Activated T-cell treated with anti-CD3 and anti-CD28 coated beads, Interleukin-2, amount 50 U/mL, for 4 hours (primary cell): ENCODE data around the gene CD99L2. TPM values are rescaled to one million over a fixed set of nuclear protein-coding genes. Genes with fewer than 3 reads are reported as not detected.

Experiments used
- ATAC-seq, 2 donors: fragments of 200-7000 bp; cut with Tn5 transposase; one replicate each; pipeline ENCODE4 v1.10.0; 2021
- DNase-seq: peaks from one replicate; pipeline ENCODE4 v3.0.0-alpha.2; 2020
- H3K27me3 Mint-ChIP-seq: one replicate; pipeline ENCODE4 v1.8.0; 2021; ENCODE audit warnings: low read depth, mixed read lengths
- H3K36me3 Mint-ChIP-seq: one replicate; pipeline ENCODE4 v1.8.0; 2022; ENCODE audit warnings: mixed read lengths; ENCODE audit not compliant: insufficient read depth
- H3K4me1 Mint-ChIP-seq: one replicate; pipeline ENCODE4 v1.8.0; 2021; ENCODE audit warnings: low read depth, mixed read lengths
- H3K4me3 Mint-ChIP-seq: one replicate; pipeline ENCODE4 v1.8.0; 2021; ENCODE audit warnings: mild to moderate bottlenecking, moderate library complexity, mixed read lengths
- H3K9me3 Mint-ChIP-seq: one replicate; pipeline ENCODE4 v1.8.0; 2021; ENCODE audit warnings: mixed read lengths
- total RNA-seq, 3 donors: library from RNA; stranded (reverse); gene quantifications; one replicate each; pipeline ENCODE4 v1.2.1, GENCODE V29; 2021

CD99L2 gene
- total RNA-seq, 3 donors from 2014 or later: 7.9 to 8.2 (median 8.2) TPM

- no peak for DNase-seq
- peaks cover 7% of the 10 kb centered on the region for H3K36me3 Mint-ChIP-seq
- ATAC-seq: no peak
- no peak overlapping the region for H3K4me3 Mint-ChIP-seq
- no peaks in the 10 kb centered on the region for H3K27me3 Mint-ChIP-seq
- no peaks in the 10 kb centered on the region for H3K4me1 Mint-ChIP-seq
- H3K9me3 Mint-ChIP-seq: no peaks in the 10 kb centered on the region
Measured at GRCh38 chrX:150763810-150764209, 134.7 kb downstream of the CD99L2 start.

- no peak for ATAC-seq
- peaks cover 9% of the 10 kb centered on the region for H3K36me3 Mint-ChIP-seq
- no peak for DNase-seq
- no peaks in the 10 kb centered on the region for H3K4me1 Mint-ChIP-seq
- no peaks in the 10 kb centered on the region for H3K9me3 Mint-ChIP-seq
- H3K27me3 Mint-ChIP-seq: no peaks in the 10 kb centered on the region
- H3K4me3 Mint-ChIP-seq: no peak overlapping the region
Measured at GRCh38 chrX:150763303-150763797, 135.1 kb downstream of the CD99L2 start.

- no peaks in the 10 kb centered on the region for H3K4me1 Mint-ChIP-seq
- no peaks in the 10 kb centered on the region for H3K27me3 Mint-ChIP-seq
- peaks cover 9% of the 10 kb centered on the region for H3K36me3 Mint-ChIP-seq
- no peak overlapping the region for H3K4me3 Mint-ChIP-seq
- no peak for DNase-seq
- no peaks in the 10 kb centered on the region for H3K9me3 Mint-ChIP-seq
- no peak for ATAC-seq
Measured at GRCh38 chrX:150762258-150763165, 136.0 kb downstream of the CD99L2 start.

GRCh38 chrX:150761819-150762216, 136.7 kb downstream of the CD99L2 start:
- H3K9me3 Mint-ChIP-seq: no peaks in the 10 kb centered on the region
- H3K27me3 Mint-ChIP-seq: no peaks in the 10 kb centered on the region
- no peaks in the 10 kb centered on the region for H3K4me1 Mint-ChIP-seq
- no peak for DNase-seq
- no peak for ATAC-seq
- H3K4me3 Mint-ChIP-seq: no peak overlapping the region
- peaks cover 9% of the 10 kb centered on the region for H3K36me3 Mint-ChIP-seq

GRCh38 chrX:150761176-150761818, 137.2 kb downstream of the CD99L2 start:
- Mint-ChIP-seq H3K9me3 (no peaks in the 10 kb centered on the region), H3K4me1 (no peaks in the 10 kb centered on the region), H3K36me3 (peaks cover 9% of the 10 kb centered on the region), H3K27me3 (no peaks in the 10 kb centered on the region), H3K4me3 (no peak overlapping the region)
- ATAC-seq: no peak
- no peak for DNase-seq

GRCh38 chrX:150759568-150760416, 138.7 kb downstream of the CD99L2 start:
- no peak for ATAC-seq
- Mint-ChIP-seq H3K4me1 (no peaks in the 10 kb centered on the region), H3K36me3 (peaks cover 8% of the 10 kb centered on the region), H3K9me3 (no peaks in the 10 kb centered on the region), H3K27me3 (no peaks in the 10 kb centered on the region), H3K4me3 (no peak overlapping the region)
- no peak for DNase-seq

GRCh38 chrX:150757371-150757770, 141.1 kb downstream of the CD99L2 start:
- ATAC-seq (no peak), DNase-seq (no peak)
- Mint-ChIP-seq H3K9me3 (no peaks in the 10 kb centered on the region), H3K4me1 (no peaks in the 10 kb centered on the region), H3K4me3 (no peak overlapping the region), H3K27me3 (no peaks in the 10 kb centered on the region), H3K36me3 (peaks cover 9% of the 10 kb centered on the region)

GRCh38 chrX:150753968-150754367, 144.5 kb downstream of the CD99L2 start:
- Mint-ChIP-seq H3K4me3 (no peak overlapping the region), H3K27me3 (no peaks in the 10 kb centered on the region), H3K36me3 (peaks cover 12% of the 10 kb centered on the region), H3K9me3 (no peaks in the 10 kb centered on the region), H3K4me1 (no peaks in the 10 kb centered on the region)
- DNase-seq (no peak), ATAC-seq (no peak)

GRCh38 chrX:150753357-150753756, 145.1 kb downstream of the CD99L2 start:
- peaks cover 8% of the 10 kb centered on the region for H3K36me3 Mint-ChIP-seq
- H3K4me3 Mint-ChIP-seq: no peak overlapping the region
- no peaks in the 10 kb centered on the region for H3K9me3 Mint-ChIP-seq
- no peaks in the 10 kb centered on the region for H3K27me3 Mint-ChIP-seq
- no peak for ATAC-seq
- no peak for DNase-seq
- no peaks in the 10 kb centered on the region for H3K4me1 Mint-ChIP-seq

- Mint-ChIP-seq H3K36me3 (peaks cover 8% of the 10 kb centered on the region), H3K9me3 (no peaks in the 10 kb centered on the region), H3K4me3 (no peak overlapping the region), H3K27me3 (no peaks in the 10 kb centered on the region), H3K4me1 (no peaks in the 10 kb centered on the region)
- ATAC-seq: no peak
- DNase-seq: no peak
Measured at GRCh38 chrX:150752124-150752523, 146.3 kb downstream of the CD99L2 start.

GRCh38 chrX:150736475-150736874, 162.0 kb downstream of the CD99L2 start:
- peaks cover 43% of the 10 kb centered on the region for H3K36me3 Mint-ChIP-seq
- H3K4me3 Mint-ChIP-seq: peak overlapping the region; percentile 35
- DNase-seq (no peak), ATAC-seq (no peak)
- H3K4me1 Mint-ChIP-seq: peaks cover 25% of the 10 kb centered on the region
- H3K27me3 Mint-ChIP-seq: no peaks in the 10 kb centered on the region
- no peaks in the 10 kb centered on the region for H3K9me3 Mint-ChIP-seq

GRCh38 chrX:150731795-150732194, 166.7 kb downstream of the CD99L2 start:
- Mint-ChIP-seq H3K36me3 (peaks cover 34% of the 10 kb centered on the region), H3K27me3 (no peaks in the 10 kb centered on the region), H3K4me1 (peaks cover 27% of the 10 kb centered on the region), H3K4me3 (no peak overlapping the region), H3K9me3 (no peaks in the 10 kb centered on the region)
- ATAC-seq: peak; percentile 94 to 96
- DNase-seq: no peak

GRCh38 chrX:150730719-150731118, 167.7 kb downstream of the CD99L2 start:
- H3K4me3 Mint-ChIP-seq: no peak overlapping the region
- no peaks in the 10 kb centered on the region for H3K9me3 Mint-ChIP-seq
- H3K36me3 Mint-ChIP-seq: peaks cover 34% of the 10 kb centered on the region
- H3K4me1 Mint-ChIP-seq: peaks cover 21% of the 10 kb centered on the region
- H3K27me3 Mint-ChIP-seq: no peaks in the 10 kb centered on the region
- ATAC-seq (no peak), DNase-seq (no peak)

GRCh38 chrX:150729956-150730355, 168.5 kb downstream of the CD99L2 start:
- no peak overlapping the region for H3K4me3 Mint-ChIP-seq
- H3K4me1 Mint-ChIP-seq: peaks cover 22% of the 10 kb centered on the region
- H3K36me3 Mint-ChIP-seq: peaks cover 32% of the 10 kb centered on the region
- DNase-seq (no peak), ATAC-seq (no peak)
- no peaks in the 10 kb centered on the region for H3K27me3 Mint-ChIP-seq
- H3K9me3 Mint-ChIP-seq: no peaks in the 10 kb centered on the region
